HEK293 (cell line): ENCODE measurements around the gene NHSL2.
A peak's percentile ranks its signal among the peaks of the same experiment; 100 is the strongest.

Source experiments
- BCL11B ChIP-seq: fragments of 450-650 bp; formaldehyde crosslinking; IDR thresholded peaks from 2 replicates; pipeline ENCODE4 v1.5.1; 2016; ENCODE audit warnings: low read depth, missing biosample characterization, missing genetic modification characterization
- KLF1 ChIP-seq: fragments of 450-650 bp; formaldehyde crosslinking; IDR thresholded peaks from 2 replicates; pipeline ENCODE4 v1.5.1; 2016; ENCODE audit warnings: missing biosample characterization, missing genetic modification characterization
- PRDM1 ChIP-seq: fragments of 450-650 bp; formaldehyde crosslinking; IDR thresholded peaks from 2 replicates; pipeline ENCODE4; 2016; ENCODE audit warnings: missing biosample characterization, missing genetic modification characterization
- SP7 ChIP-seq: fragments of 450-650 bp; formaldehyde crosslinking; IDR thresholded peaks from 2 replicates; pipeline ENCODE4 v1.5.1; 2016; ENCODE audit warnings: missing biosample characterization, missing genetic modification characterization
- YY2 ChIP-seq: fragments of 450-650 bp; formaldehyde crosslinking; IDR thresholded peaks from 2 replicates; pipeline ENCODE4 v1.5.1; 2016; ENCODE audit warnings: missing biosample characterization, missing genetic modification characterization
- ZBTB21 ChIP-seq: fragments of 450-650 bp; formaldehyde crosslinking; IDR thresholded peaks from 2 replicates; pipeline ENCODE4 v1.5.1; 2017; ENCODE audit warnings: missing biosample characterization, missing genetic modification characterization
- ZBTB8A ChIP-seq: fragments of 450-650 bp; formaldehyde crosslinking; IDR thresholded peaks from 2 replicates; pipeline ENCODE4 v1.5.1; 2016; ENCODE audit warnings: missing biosample characterization, missing genetic modification characterization
- ZFHX2 ChIP-seq: fragments of 450-650 bp; formaldehyde crosslinking; conservative IDR thresholded peaks from 2 replicates; pipeline ENCODE4 v1.5.1; 2016; ENCODE audit warnings: missing biosample characterization, missing genetic modification characterization
- ZNF112 ChIP-seq: fragments of 450-650 bp; formaldehyde crosslinking; IDR thresholded peaks from 2 replicates; pipeline ENCODE4 v1.5.0; 2017; ENCODE audit warnings: missing biosample characterization, missing genetic modification characterization
- ZNF132 ChIP-seq: fragments of 450-650 bp; formaldehyde crosslinking; IDR thresholded peaks from 2 replicates; pipeline ENCODE4 v1.5.1; 2017; ENCODE audit warnings: missing biosample characterization, missing genetic modification characterization, borderline replicate concordance
- ZNF398 ChIP-seq: fragments of 450-650 bp; formaldehyde crosslinking; IDR thresholded peaks from 2 replicates; pipeline ENCODE4 v1.5.1; 2017; ENCODE audit warnings: missing biosample characterization, missing genetic modification characterization
- ZNF423 ChIP-seq: fragments of 450-650 bp; formaldehyde crosslinking; IDR thresholded peaks from 2 replicates; pipeline ENCODE4 v1.5.1; 2016; ENCODE audit warnings: missing biosample characterization, missing genetic modification characterization
- ZNF510 ChIP-seq: fragments of 450-650 bp; formaldehyde crosslinking; IDR thresholded peaks from 2 replicates; pipeline ENCODE4 v1.5.1; 2018; ENCODE audit warnings: mild to moderate bottlenecking, missing genetic modification characterization, missing biosample characterization; ENCODE audit not compliant: insufficient replicate concordance
- ZNF518A ChIP-seq: fragments of 450-650 bp; formaldehyde crosslinking; conservative IDR thresholded peaks from 2 replicates; pipeline ENCODE4 v1.5.1; 2016; ENCODE audit warnings: low read depth, missing biosample characterization, missing genetic modification characterization
- ZNF521 ChIP-seq: fragments of 450-650 bp; formaldehyde crosslinking; IDR thresholded peaks from 2 replicates; pipeline ENCODE4 v1.5.1; 2017; ENCODE audit warnings: missing biosample characterization, mild to moderate bottlenecking, missing genetic modification characterization
- ZNF701 ChIP-seq: fragments of 450-650 bp; formaldehyde crosslinking; IDR thresholded peaks from 2 replicates; pipeline ENCODE4 v1.5.1; 2016; ENCODE audit warnings: missing biosample characterization, missing genetic modification characterization
- ZNF747 ChIP-seq: fragments of 450-650 bp; formaldehyde crosslinking; IDR thresholded peaks from 2 replicates; pipeline ENCODE4 v1.5.1; 2016; ENCODE audit warnings: missing biosample characterization, missing genetic modification characterization
- ZNF76 ChIP-seq: fragments of 450-650 bp; formaldehyde crosslinking; IDR thresholded peaks from 2 replicates; pipeline ENCODE4; 2016; ENCODE audit warnings: low read depth, missing biosample characterization, missing genetic modification characterization, borderline replicate concordance
- ZNF768 ChIP-seq: fragments of 450-650 bp; formaldehyde crosslinking; IDR thresholded peaks from 2 replicates; pipeline ENCODE4 v1.5.1; 2018; ENCODE audit warnings: missing biosample characterization, mild to moderate bottlenecking, missing genetic modification characterization
- TF ChIP-seq, protein P1 (sequence below): fragments of 450-650 bp; formaldehyde crosslinking; IDR thresholded peaks from 2 replicates; pipeline ENCODE4 v1.5.1; 2016; ENCODE audit warnings: missing biosample characterization, missing genetic modification characterization
- TF ChIP-seq, protein P2 (sequence below): fragments of 450-650 bp; formaldehyde crosslinking; IDR thresholded peaks from 2 replicates; pipeline ENCODE4 v1.5.1; 2017; ENCODE audit warnings: missing biosample characterization, mild to moderate bottlenecking, missing genetic modification characterization, moderate library complexity
- TF ChIP-seq, protein P3 (sequence below): fragments of 450-650 bp; formaldehyde crosslinking; IDR thresholded peaks from 2 replicates; pipeline ENCODE4 v1.5.1; 2017; ENCODE audit warnings: missing biosample characterization, missing genetic modification characterization
- TF ChIP-seq, protein P4 (sequence below): fragments of 450-650 bp; formaldehyde crosslinking; conservative IDR thresholded peaks from 2 replicates; pipeline ENCODE4 v1.5.1; 2016; ENCODE audit warnings: low read depth, missing biosample characterization, missing genetic modification characterization

The NHSL2 gene

DNA sequence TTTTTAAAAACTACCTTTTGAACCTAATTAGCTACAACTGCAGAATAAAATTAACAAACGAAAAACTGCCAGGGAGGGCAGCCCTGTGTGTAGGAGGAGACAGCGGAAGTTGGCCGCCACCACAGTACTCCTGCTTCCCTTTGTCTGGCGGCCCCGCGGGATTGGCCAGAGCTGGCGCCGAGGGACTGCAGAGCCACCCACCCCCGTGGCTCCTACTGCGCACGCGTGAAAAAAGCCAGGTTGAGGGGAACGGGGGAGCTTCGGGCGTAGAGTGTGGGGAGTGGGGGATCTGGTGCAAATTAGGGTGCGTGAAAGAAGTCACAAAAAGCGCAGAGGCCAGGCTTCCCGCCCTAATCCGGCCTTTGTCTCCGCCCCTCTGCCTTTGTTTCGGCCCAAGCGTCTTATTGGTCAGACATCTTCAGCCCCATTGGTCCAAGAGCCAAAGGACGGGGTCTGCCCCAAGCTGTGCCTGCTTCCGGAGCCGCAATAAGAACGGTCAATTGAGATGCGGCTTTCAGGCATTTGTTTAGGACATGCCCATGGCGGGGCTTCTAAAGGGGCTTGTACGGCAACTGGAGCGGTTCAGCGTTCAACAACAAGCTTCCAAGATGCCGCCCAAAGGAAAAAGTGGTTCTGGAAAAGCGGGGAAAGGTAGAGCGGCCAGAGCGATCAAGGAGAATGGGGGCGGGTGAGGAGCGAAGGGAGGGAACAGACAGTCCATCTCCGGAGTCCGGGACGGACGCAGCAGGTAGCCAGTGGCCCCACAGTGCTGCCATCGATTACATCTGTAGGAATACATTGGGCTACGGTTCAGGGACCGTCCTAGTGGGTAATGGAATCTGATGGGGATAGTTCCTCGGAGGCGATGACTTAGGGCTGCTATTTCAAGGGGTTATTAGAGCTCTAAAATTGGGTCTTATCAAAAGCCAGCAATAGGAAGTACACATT is 270.8 kb downstream of the NHSL2 start, which contains the start of gene PIN4 (continued):
- TF ChIP-seq ZBTB21 (tag by site-specific recombination) (0 out of 2 replicates have a peak, but pooled peaks have one; percentile 34), SP7 (tag by site-specific recombination) (peak; percentile 52; the same call in 1 of the 2 replicates), PRDM1 (tag by site-specific recombination) (peak; percentile 86), ZNF518A (tag by site-specific recombination) (peak; percentile 73), ZNF510 (tag by site-specific recombination) (no peak), ZNF423 (no peak), YY2 (tag by site-specific recombination) (peak; percentile 95), ZNF76 (tag by site-specific recombination) (peak; percentile 69), ZNF132 (tag by site-specific recombination) (no peak), ZNF112 (tag by site-specific recombination) (no peak), KLF1 (tag by site-specific recombination) (peak; percentile 70; the same call in 1 of the 2 replicates), ZBTB8A (tag by site-specific recombination) (peak; percentile 96), ZNF701 (tag by site-specific recombination) (no peak), ZNF768 (tag by site-specific recombination) (no peak), ZNF747 (tag by site-specific recombination) (no peak), ZFHX2 (tag by site-specific recombination) (peak; percentile 77), BCL11B (peak; percentile 71; the same call in 1 of the 2 replicates), ZNF521 (tag by site-specific recombination) (no peak), ZNF398 (tag by site-specific recombination) (peak; percentile 87)
- TF ChIP-seq, protein P1, sequence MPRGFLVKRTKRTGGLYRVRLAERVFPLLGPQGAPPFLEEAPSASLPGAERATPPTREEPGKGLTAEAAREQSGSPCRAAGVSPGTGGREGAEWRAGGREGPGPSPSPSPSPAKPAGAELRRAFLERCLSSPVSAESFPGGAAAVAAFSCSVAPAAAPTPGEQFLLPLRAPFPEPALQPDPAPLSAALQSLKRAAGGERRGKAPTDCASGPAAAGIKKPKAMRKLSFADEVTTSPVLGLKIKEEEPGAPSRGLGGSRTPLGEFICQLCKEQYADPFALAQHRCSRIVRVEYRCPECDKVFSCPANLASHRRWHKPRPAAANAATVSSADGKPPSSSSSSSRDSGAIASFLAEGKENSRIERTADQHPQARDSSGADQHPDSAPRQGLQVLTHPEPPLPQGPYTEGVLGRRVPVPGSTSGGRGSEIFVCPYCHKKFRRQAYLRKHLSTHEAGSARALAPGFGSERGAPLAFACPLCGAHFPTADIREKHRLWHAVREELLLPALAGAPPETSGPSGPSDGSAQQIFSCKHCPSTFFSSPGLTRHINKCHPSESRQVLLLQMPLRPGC (tag by site-specific recombination): peak; percentile 62; the same call in 1 of the 2 replicates
- TF ChIP-seq, protein P2, sequence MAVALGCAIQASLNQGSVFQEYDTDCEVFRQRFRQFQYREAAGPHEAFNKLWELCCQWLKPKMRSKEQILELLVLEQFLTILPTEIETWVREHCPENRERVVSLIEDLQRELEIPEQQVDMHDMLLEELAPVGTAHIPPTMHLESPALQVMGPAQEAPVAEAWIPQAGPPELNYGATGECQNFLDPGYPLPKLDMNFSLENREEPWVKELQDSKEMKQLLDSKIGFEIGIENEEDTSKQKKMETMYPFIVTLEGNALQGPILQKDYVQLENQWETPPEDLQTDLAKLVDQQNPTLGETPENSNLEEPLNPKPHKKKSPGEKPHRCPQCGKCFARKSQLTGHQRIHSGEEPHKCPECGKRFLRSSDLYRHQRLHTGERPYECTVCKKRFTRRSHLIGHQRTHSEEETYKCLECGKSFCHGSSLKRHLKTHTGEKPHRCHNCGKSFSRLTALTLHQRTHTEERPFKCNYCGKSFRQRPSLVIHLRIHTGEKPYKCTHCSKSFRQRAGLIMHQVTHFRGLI (tag by site-specific recombination): peak; percentile 73; the same call in 1 of the 2 replicates
- TF ChIP-seq, protein P3, sequence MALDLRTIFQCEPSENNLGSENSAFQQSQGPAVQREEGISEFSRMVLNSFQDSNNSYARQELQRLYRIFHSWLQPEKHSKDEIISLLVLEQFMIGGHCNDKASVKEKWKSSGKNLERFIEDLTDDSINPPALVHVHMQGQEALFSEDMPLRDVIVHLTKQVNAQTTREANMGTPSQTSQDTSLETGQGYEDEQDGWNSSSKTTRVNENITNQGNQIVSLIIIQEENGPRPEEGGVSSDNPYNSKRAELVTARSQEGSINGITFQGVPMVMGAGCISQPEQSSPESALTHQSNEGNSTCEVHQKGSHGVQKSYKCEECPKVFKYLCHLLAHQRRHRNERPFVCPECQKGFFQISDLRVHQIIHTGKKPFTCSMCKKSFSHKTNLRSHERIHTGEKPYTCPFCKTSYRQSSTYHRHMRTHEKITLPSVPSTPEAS (tag by site-specific recombination): no peak
- TF ChIP-seq, protein P4, sequence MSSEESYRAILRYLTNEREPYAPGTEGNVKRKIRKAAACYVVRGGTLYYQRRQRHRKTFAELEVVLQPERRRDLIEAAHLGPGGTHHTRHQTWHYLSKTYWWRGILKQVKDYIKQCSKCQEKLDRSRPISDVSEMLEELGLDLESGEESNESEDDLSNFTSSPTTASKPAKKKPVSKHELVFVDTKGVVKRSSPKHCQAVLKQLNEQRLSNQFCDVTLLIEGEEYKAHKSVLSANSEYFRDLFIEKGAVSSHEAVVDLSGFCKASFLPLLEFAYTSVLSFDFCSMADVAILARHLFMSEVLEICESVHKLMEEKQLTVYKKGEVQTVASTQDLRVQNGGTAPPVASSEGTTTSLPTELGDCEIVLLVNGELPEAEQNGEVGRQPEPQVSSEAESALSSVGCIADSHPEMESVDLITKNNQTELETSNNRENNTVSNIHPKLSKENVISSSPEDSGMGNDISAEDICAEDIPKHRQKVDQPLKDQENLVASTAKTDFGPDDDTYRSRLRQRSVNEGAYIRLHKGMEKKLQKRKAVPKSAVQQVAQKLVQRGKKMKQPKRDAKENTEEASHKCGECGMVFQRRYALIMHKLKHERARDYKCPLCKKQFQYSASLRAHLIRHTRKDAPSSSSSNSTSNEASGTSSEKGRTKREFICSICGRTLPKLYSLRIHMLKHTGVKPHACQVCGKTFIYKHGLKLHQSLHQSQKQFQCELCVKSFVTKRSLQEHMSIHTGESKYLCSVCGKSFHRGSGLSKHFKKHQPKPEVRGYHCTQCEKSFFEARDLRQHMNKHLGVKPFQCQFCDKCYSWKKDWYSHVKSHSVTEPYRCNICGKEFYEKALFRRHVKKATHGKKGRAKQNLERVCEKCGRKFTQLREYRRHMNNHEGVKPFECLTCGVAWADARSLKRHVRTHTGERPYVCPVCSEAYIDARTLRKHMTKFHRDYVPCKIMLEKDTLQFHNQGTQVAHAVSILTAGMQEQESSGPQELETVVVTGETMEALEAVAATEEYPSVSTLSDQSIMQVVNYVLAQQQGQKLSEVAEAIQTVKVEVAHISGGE (tag by site-specific recombination): peak; percentile 60
